K562 (cell line): Measurements from ENCODE around the gene HOXA4. TPM values are rescaled to one million over a fixed set of nuclear protein-coding genes. Genes with fewer than 3 reads are reported as not detected.

Experiments used
- ATAC-seq: fragments of 200-7000 bp; cut with Tn5 transposase; 3 replicates; pipeline ENCODE4 v1.9.1; 2020; ENCODE audit warnings: moderate library complexity
- BruUV-seq: library from RNA; stranded (reverse); fragments of 400-500 nt; replicated peaks from 2 replicates; lab custom pipeline; 2021; lab: Mats Ljungman, UMichigan
- CTCF ChIA-PET: fragments of 300-600 bp; formaldehyde crosslinking; extraction: SDS; loops from one replicate; lab custom pipeline; 2021; ENCODE audit warnings: low intra/inter-chr PET ratio; lab: Yijun Ruan, JAX
- POLR2A ChIA-PET: fragments of 300-600, 350-650 bp; sonication (Branson Sonifier 250); formaldehyde crosslinking; extraction: SDS; loops from one replicate; lab custom pipeline; 2021; ENCODE audit warnings: antibody characterized with exemption, inconsistent platforms; lab: Yijun Ruan, JAX
- DNase-seq, 4 experiments: peaks; one replicate each; pipeline versions ENCODE4 v3.0.0 to v3.0.0-alpha.2; 2011 to 2018; ENCODE audit warnings: low spot score in 3 of 4, mixed read lengths in 3 of 4; ENCODE audit errors: extremely low read depth in 1 of 4
- FAIRE-seq: peaks from 2 replicates; lab custom pipeline; 2011; peaks lifted over from hg19 to GRCh38; lab: Jason Lieb, UNC
- H2AFZ ChIP-seq: 2 replicates; pipeline ENCODE4 v1.6.0; 2011; ENCODE audit warnings: low read depth, low read length, control low read depth, inconsistent platforms
- H3K27ac ChIP-seq: fragments of 200-600 bp; 3 replicates; pipeline ENCODE4 v1.8.0; 2011; ENCODE audit warnings: low read depth, mild to moderate bottlenecking, control low read depth, inconsistent platforms, low read length, moderate library complexity, mixed read lengths; ENCODE audit errors: extremely low read depth
- H3K27me3 ChIP-seq, 2 experiments: fragments of 300-600 bp in 1 of 2; 2 replicates in 1 of 2; 3 replicates in 1 of 2; pipeline versions ENCODE4 v1.6.0 to v1.8.0; 2011; ENCODE audit warnings: inconsistent platforms in 2 of 2, low read length in 2 of 2, mild to moderate bottlenecking in 1 of 2, mixed read lengths in 1 of 2, moderate library complexity in 1 of 2; ENCODE audit not compliant: control insufficient read depth in 2 of 2, insufficient read depth in 2 of 2
- H3K36me3 ChIP-seq: fragments of 300-600 bp; 3 replicates; pipeline ENCODE4 v1.8.0; 2011; ENCODE audit warnings: mild to moderate bottlenecking, low read length, inconsistent platforms; ENCODE audit not compliant: control insufficient read depth, insufficient read depth
- H3K4me1 ChIP-seq, 2 experiments: fragments of 200-600 bp in 1 of 2; replicated peaks in 1 of 2; 2 replicates in 1 of 2; 3 replicates in 1 of 2; pipeline versions ENCODE4 v1.5.1 to v1.8.0; 2011; ENCODE audit warnings: inconsistent platforms in 2 of 2, low read length in 2 of 2, mild to moderate bottlenecking in 1 of 2, mixed read lengths in 1 of 2, moderate library complexity in 1 of 2; ENCODE audit not compliant: control insufficient read depth in 2 of 2, insufficient read depth in 2 of 2
- H3K4me2 ChIP-seq: 2 replicates; pipeline ENCODE4 v1.6.1; 2011; ENCODE audit warnings: low read length, control low read depth, inconsistent platforms, mixed read lengths; ENCODE audit not compliant: insufficient read depth
- H3K4me3 ChIP-seq: fragments of 200-600 bp; sonication (generic), shearing (Covaris generic); 2 replicates; pipeline ENCODE4 v1.5.1; 2016; ENCODE audit warnings: control low read depth, inconsistent platforms
- H3K79me2 ChIP-seq: fragments of 200-600 bp; 3 replicates; pipeline ENCODE4 v1.8.0; 2011; ENCODE audit warnings: low read length, inconsistent platforms; ENCODE audit not compliant: control insufficient read depth, insufficient read depth
- H3K9ac ChIP-seq, 2 experiments: 2 replicates each; pipeline versions ENCODE4 v1.6.0 to v1.6.1; 2011; ENCODE audit warnings: low read depth in 2 of 2, low read length in 2 of 2, control low read depth in 1 of 2, inconsistent platforms in 1 of 2, mild to moderate bottlenecking in 1 of 2, mixed read lengths in 1 of 2; ENCODE audit not compliant: insufficient read depth in 1 of 2
- H3K9me1 ChIP-seq: one replicate; pipeline ENCODE4 v1.6.0; 2011; ENCODE audit warnings: inconsistent platforms, mild to moderate bottlenecking, low read length, moderate library complexity; ENCODE audit not compliant: control insufficient read depth, insufficient read depth
- H3K9me3 ChIP-seq: replicated peaks from 2 replicates; pipeline ENCODE4 v1.5.1; 2011; ENCODE audit warnings: low read depth, low read length, inconsistent platforms; ENCODE audit not compliant: control insufficient read depth, insufficient read depth
- H4K20me1 ChIP-seq: replicated peaks from 2 replicates; pipeline ENCODE4 v1.6.1; 2011; ENCODE audit warnings: low read length, inconsistent platforms, mixed read lengths; ENCODE audit not compliant: control insufficient read depth, insufficient read depth
- BDP1 ChIP-seq: IDR thresholded peaks from 3 replicates; pipeline ENCODE4 v1.6.1; 2011; ENCODE audit not compliant: insufficient read length, insufficient read depth
- E2F5 ChIP-seq: sonication (generic); formaldehyde crosslinking; IDR thresholded peaks from 2 replicates; pipeline ENCODE4 v1.8.0; 2022; ENCODE audit warnings: mild to moderate bottlenecking, missing genetic modification reagents
- HMG20B ChIP-seq: fragments of 250-450 bp; sonication (Bioruptor Pico); IDR thresholded peaks from 2 replicates; pipeline ENCODE4 v1.5.0; 2021; ENCODE audit warnings: mild to moderate bottlenecking
- JUNB ChIP-seq: fragments of 450-650 bp; formaldehyde crosslinking; conservative IDR thresholded peaks from 2 replicates; pipeline ENCODE4 v1.4.0; 2020; ENCODE audit warnings: mild to moderate bottlenecking
- NCOA1 ChIP-seq: fragments of 450-650 bp; IDR thresholded peaks from 2 replicates; pipeline ENCODE4 v1.6.1; 2016; ENCODE audit warnings: low read depth
- POLR2B ChIP-seq: fragments of 450-650 bp; IDR thresholded peaks from 2 replicates; pipeline ENCODE4 v1.6.1; 2018; ENCODE audit warnings: low read depth; ENCODE audit not compliant: partially characterized antibody
- SPI1 ChIP-seq: IDR thresholded peaks from 2 replicates; pipeline ENCODE4 v1.6.1; 2011; ENCODE audit warnings: low read depth, low read length, control low read depth, borderline replicate concordance
- ZNF184 ChIP-seq: sonication (generic); formaldehyde crosslinking; IDR thresholded peaks from 2 replicates; pipeline ENCODE4 v1.5.0; 2020; ENCODE audit warnings: missing genetic modification reagents
- ZNF395 ChIP-seq: fragments of 200-800 bp; sonication (Bioruptor generic); IDR thresholded peaks from 2 replicates; pipeline ENCODE4 v1.6.1; 2017; ENCODE audit warnings: missing genetic modification characterization, missing compliant biosample characterization
- WGBS: fragments of 100-300 bp; shearing (Covaris generic); methylation state at CpG from one replicate; pipeline ENCODE4 v1.1.6; 2016; ENCODE audit warnings: low coverage, mixed read lengths; ENCODE audit not compliant: insufficient coverage; ENCODE audit errors: missing lambda C conversion rate; 5-methylcytosine and 5-hydroxymethylcytosine counted together
- in situ Hi-C: fragments of 300-500 bp; cut with MboI; formaldehyde crosslinking; loops from 4 replicates; pipeline ENCODE4 v1.15.0; 2018; ENCODE audit warnings: inconsistent platforms, mixed read lengths
- intact Hi-C: fragments of 100-400 bp; cut with micrococcal nuclease; formaldehyde crosslinking; loops from 2 replicates; pipeline ENCODE4 v1.14.2; 2022
- polyA plus RNA-seq, 8 experiments: library from polyadenylated mRNA; depleted of rRNA in 4 of 8; stranded (reverse) in 5 of 8; unstranded in 3 of 8; fragments of >200 nt; fragmentation: Nextera tagmentation in 2 of 8; fragmentation: Illumina TruSeq in 1 of 8; extraction: Ambion mirVana in 2 of 8; extraction: Trizol in 1 of 8; gene quantifications; 2 replicates each; pipeline versions ENCODE4 v1.2.1 to v1.2.3, GENCODE V29; 2011 to 2014; ENCODE audit warnings: inconsistent platforms in 1 of 8, missing spikeins in 1 of 8
- total RNA-seq, 7 experiments: library from RNA; depleted of rRNA in 6 of 7; stranded (reverse); fragments of >200 nt in 6 of 7; fragmentation: Illumina TruSeq in 2 of 7; extraction: Trizol in 2 of 7; gene quantifications; 2 replicates each; pipeline versions ENCODE4 v1.2.1 to v1.2.3, GENCODE V29; 2011 to 2021; ENCODE audit warnings: low replicate concordance in 1 of 7

Gene HOXA4
- total and polyA plus RNA-seq, 9 of the 15 experiments (the other 6 are each of a cell fraction or from before 2014, with no cell fraction given): not detected

DNA sequence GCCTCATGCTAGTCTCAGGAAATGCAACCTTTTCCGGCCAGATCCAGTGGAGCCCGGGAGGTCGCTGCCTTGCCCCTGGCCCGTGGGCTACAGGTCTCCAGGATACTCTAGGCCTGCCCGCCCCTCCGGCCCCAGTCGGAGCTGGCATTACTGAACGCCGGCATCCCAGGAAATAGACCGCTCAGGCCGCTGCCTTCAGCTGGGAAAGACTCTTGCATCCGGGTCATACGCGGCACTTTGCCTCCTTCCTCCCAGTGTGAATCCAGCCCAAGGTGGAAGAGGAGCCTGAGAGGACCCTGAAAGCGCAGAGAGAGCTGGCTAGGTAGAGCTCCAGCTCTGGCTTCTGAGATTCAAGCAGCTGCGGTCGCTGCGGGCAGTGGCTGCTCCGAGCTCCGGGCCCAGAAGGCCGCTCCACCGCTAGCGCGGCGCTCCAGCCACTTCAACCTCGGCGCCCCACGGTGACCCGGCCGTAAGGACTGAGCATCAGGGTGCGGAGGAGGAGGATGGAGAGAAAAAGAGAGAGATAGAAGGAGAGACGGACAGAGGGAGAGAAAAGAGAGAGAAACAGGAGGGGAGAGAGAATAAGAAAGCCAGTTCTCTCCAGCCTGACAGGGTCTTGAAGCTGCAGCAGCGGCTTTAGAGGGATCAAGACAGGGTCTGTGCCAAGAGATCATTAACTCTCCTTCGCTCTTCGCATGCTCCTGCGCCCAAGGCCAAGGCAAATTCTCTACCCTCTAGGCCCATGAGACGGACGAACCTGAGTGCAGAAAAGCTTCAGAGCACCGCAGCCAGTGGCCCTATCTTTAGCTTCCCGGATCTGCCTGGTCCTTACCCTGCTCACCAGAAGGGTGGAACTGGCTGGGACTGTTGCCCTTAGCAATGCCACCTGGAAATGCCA is 45.3 kb upstream of the HOXA4 start (continued):
- TF ChIP-seq JUNB (no peak), E2F5 (no peak), POLR2B (no peak)
- TF ChIP-seq, all 486 proteins: peak for 0

DNA sequence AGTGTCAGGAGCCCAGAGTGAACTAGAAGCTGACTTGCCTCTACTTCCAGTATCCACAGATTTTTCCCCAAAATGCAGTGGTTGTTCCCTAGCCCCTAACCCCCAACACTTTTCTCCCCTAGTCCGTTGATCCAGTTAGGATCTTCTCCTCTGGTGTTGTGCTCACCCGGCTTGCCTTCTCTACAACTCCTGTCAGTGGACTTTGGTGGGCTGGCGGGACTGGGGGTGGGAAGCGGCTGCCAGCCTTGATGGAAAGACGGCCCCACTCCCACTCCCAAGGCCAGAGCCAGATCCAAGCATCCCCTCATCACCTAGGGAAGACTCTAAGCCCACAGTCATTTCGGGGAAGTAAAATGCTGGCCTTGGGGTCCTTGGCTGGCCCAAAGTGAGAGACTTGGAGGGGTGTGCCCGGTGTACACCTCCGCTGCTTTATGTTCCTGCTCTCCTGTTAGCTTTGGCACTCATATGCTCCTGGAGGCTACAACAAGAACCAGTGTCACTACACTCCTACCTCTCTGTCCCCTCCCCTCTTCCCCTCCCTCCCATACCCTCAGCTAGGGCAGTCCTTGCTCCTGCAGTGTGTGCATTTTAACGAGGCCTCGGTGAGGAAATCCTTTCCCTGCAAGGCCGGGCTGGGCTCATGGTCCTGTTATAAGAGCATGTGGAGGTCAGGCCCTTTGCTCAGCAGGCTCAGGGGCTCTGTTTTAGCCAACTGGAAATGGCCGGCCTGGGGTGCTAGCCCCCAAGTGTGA is 44.5 kb upstream of the HOXA4 start:
- no peak overlapping the region for H3K9ac ChIP-seq
- CTCF ChIA-PET: no interaction called here
- H3K4me3 ChIP-seq: no peak overlapping the region
- no peaks in the 10 kb centered on the region for H3K36me3 ChIP-seq
- FAIRE-seq (no peak), ATAC-seq (no peak), DNase-seq (no peak)
- WGBS: 2% methylated on average over 12 of the region's 12 CpGs
- H3K27me3 ChIP-seq: peaks cover 31 to 70% of the 10 kb centered on the region in 2 experiments
- no peak overlapping the region for H3K27ac ChIP-seq
- H3K9me1 ChIP-seq: no peaks in the 10 kb centered on the region
- intact Hi-C loops: no loop called here
- no peaks in the 10 kb centered on the region for H3K79me2 ChIP-seq
- H3K4me2 ChIP-seq: no peak overlapping the region
- H3K9me3 ChIP-seq: no peaks in the 10 kb centered on the region; the same call in 1 of the 2 replicates
- H4K20me1 ChIP-seq: no peaks in the 10 kb centered on the region
- POLR2A ChIA-PET: interaction anchor here (0.6 to 0.7 kb wide), 3 partner anchors 13 to 405 kb away, joined by 3 read pairs; partner anchors contain the start of gene HOXA5
- no peak for TF ChIP-seq ZNF395
- TF ChIP-seq ZNF184 (CRISPR knock-in tag): no peak
- TF ChIP-seq BDP1: no peak
- TF ChIP-seq NCOA1: no peak
- no peak for TF ChIP-seq SPI1
- no peak for TF ChIP-seq HMG20B (CRISPR knock-in tag)
- no TSS peak for BruUV-seq
- in situ Hi-C loops: loop anchor here (25.0 kb wide), 3 partner anchors 663 to 1288 kb away; no protein-coding TSS in a partner anchor
- H2AFZ ChIP-seq: no peak overlapping the region
- H3K4me1 ChIP-seq: peaks cover 0 to 10% of the 10 kb centered on the region in 2 experiments; a peak in 1 of 5 replicates
